Ovary (tissue), 3 donors: ENCODE data around the gene EID3.

Experiments
- CTCF ChIP-seq, 3 donors: fragments of 450-650 bp in 2 of 3; fragments of 200-600 bp in 1 of 3; IDR thresholded peaks; one replicate each; pipeline versions ENCODE4 v1.5.1 to v1.8.0; 2016 to 2022; ENCODE audit warnings: antibody characterized with exemption in 3 of 3, mild to moderate bottlenecking in 1 of 3
- POLR2A ChIP-seq: fragments of 450-650 bp; IDR thresholded peaks from one replicate; pipeline ENCODE4 v1.6.1; 2017; ENCODE audit warnings: antibody characterized with exemption, mild to moderate bottlenecking, moderate library complexity
- donor health status: DM: no; HTN: no; CAD: no.

GRCh38 chr12:104281636-104282035, 21.9 kb upstream of the EID3 start:
- no peak for TF ChIP-seq CTCF (IDR thresholded peaks at IDR 0.05)
- no peak for TF ChIP-seq POLR2A
